ENCODE data around the gene CACNA2D3.

The CACNA2D3 gene

DNA sequence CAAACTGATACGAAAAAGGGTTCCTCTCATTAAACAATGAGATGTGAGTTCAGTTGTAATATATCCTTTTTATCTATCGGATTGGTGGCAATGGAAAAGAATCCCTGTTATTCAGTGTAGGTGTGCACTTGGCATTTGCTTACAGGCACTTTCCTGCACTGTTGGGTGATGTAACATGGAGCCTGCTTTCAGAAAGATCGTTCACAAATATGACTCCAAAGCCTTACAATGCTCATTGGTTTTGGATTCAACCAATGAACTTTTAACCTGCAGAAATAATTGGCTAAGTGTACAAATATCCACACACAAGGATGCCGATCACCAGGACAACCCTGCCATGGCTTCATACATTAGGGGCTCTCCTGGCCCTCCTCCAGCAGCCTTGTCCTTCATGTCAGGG, 996.9 kb downstream of the CACNA2D3 start:
- DNase-seq, result no peak

DNA sequence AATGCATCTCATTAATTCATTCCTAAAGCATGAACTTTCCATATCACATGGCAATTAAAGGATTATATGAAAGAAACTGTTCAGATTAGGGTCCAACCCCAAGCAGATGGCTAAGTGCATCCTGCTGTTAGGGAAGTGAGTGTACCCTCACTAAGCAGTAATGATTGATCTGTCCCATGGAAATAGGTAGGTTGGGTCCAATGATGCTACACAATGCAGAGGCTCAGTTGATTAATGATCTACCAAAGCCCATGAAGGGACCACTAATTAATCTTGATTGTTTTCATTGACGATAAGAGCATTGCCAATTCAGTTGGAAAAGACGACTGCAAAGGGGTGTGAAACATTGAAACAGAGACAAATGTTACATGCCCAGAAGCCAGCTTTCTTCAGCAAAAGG, 1000.0 kb downstream of the CACNA2D3 start:
- no peak for DNase-seq
